GM21381 (cell line): ENCODE data around the gene GNE.

Experiments
- ATAC-seq: cut with Tn5 transposase; IDR thresholded peaks from one replicate; pipeline ENCODE4 v1.9.1; 2021; ENCODE audit warnings: mild to moderate bottlenecking, moderate library complexity; ENCODE audit not compliant: unreplicated experiment

GNE gene

DNA sequence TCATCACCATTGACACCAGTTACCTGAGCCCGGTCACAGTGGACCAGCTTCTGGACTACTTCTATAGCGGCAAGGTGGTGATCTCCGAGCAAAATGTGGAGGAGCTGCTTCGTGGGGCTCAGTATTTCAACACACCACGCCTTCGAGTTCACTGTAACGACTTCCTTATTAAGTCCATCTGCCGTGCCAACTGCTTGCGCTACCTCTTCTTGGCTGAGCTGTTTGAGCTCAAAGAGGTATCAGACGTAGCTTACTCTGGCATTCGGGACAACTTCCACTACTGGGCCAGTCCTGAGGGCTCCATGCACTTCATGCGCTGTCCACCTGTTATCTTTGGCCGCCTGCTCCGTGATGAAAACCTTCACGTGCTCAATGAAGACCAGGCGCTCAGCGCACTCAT lies 88.5 kb downstream of the GNE start:
- ATAC-seq, result no peak

DNA sequence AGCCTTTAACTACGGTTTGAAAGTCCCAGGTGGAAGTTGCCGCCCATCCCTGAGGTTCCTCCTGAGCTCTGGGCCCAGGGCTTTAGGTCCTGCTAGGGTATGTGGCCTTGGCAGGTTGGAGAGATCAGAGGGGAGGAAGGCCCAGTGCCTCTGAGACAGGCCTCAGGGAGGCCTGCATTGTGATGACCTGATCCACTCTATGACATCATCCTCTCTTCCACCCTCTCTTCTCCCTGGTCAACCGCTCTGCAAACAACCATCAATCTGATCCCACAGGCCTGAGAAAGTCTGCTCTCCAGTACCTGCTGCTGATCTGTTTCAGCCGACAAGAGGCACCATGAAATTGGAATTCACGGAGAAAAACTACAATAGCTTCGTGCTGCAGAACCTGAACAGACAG lies 89.1 kb downstream of the GNE start, which contains the start of gene CCIN:
CCIN (plus strand) TSS at position 223 of the 400 bp plus-strand sequence; CDS start at position 338, 115 bp downstream.
- ATAC-seq, result no peak

DNA sequence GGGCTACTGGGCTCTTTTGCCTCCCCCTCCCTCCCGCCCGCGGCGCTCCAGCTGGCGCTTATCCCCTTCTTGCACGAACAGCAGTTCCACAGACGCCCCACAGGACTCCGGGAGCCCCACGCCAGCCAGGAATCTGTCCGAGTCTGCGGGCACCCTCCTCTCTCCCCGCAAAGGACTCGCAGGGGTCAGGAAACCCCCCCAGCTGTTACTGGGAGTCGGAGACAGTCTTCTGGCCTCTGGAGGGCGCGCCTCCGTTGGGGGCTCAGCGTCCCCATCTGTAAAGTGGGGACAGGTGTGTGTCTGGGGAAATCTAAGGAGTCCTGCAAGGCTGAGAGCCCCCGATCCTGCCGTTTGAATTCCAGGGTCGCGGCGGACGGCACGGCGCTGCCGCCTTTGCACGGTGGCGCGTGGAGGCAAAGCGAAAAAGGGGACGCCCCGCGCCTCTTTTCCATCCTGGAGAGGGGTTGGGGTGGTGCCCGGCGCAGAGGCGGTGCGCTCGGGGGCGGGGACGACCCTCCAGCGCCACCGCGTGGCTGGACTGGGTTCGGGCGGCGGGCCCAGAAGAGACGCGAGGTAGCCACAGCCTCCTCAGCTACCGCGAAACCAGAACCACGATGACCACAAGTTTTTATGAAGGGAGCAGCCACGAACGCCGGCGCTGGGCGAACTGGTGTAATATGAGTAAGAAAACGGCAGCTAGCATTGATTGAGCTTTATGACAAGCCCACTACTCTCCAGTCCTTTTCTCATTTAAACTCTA lies 91.9 kb downstream of the GNE start:
- peak; percentile 83 for ATAC-seq

DNA sequence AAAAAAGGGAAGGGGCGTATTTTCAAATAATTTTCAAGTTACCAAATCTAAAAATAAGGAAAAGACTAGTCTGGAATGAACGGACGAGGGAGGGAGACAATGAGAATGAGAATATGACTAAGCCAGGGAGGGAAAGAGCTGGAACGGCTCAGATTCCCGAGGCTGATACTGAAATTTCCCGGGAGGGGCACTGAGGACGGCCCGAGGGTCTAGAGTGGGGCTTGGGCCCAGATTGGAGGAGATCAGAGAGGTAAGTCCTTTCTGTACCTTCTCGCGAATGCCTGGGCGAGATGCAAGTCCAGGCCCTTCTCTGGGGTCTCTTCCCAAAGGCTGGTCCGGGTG lies 92.5 kb downstream of the GNE start:
- no peak for ATAC-seq

DNA sequence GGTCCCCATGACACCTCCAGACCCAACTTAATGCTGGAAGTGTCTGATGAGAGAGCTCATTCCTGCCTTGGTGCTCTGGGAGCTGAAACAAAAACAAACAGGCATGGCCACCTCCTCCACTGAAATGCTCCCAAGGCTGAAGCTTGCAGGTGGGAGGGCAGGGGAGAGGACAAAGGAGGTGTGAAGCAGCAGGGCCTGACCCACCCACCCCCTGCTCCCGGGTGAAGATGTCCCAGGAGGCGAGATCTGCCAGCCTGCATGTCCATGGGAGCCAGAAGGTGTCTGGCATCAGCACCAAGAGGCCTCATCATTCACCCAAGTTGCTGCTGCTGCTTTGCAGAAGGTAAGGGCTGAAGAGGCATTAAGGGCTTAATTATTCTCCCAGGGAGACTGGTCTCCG lies 93.3 kb downstream of the GNE start:
- ATAC-seq, result no peak
